Measurements from ENCODE around the gene GAB2.

GAB2 gene

GRCh38 chr11:78399136-78399535 lies 18.5 kb downstream of the GAB2 start:
- TF ChIP-seq FOXP2 (optimal IDR thresholded peaks at IDR 0.05; ENCODE audit: borderline replicate concordance, extremely low read depth, extremely low read length, insufficient read depth) (no peak), TAF1 (IDR thresholded peaks at IDR 0.05; ENCODE audit: borderline replicate concordance, insufficient read depth, low read length) (no peak), REST (IDR thresholded peaks at IDR 0.05; ENCODE audit: insufficient read depth in 1 of 2, low read depth in 2 of 2, low read length in 2 of 2) (no peak), POLR2AphosphoS5 (IDR thresholded peaks at IDR 0.05; ENCODE audit: low read depth, low read length) (no peak), SIN3A (IDR thresholded peaks at IDR 0.05; ENCODE audit: borderline replicate concordance, insufficient read depth, low read length) (no peak)

GRCh38 chr11:78398715-78399114 lies 18.9 kb downstream of the GAB2 start:
- TF ChIP-seq REST (IDR thresholded peaks at IDR 0.05; ENCODE audit: insufficient read depth in 1 of 2, low read depth in 2 of 2, low read length in 2 of 2) (no peak), FOXP2 (optimal IDR thresholded peaks at IDR 0.05; ENCODE audit: borderline replicate concordance, extremely low read depth, extremely low read length, insufficient read depth) (no peak), SIN3A (IDR thresholded peaks at IDR 0.05; ENCODE audit: borderline replicate concordance, insufficient read depth, low read length) (no peak), POLR2AphosphoS5 (IDR thresholded peaks at IDR 0.05; ENCODE audit: low read depth, low read length) (no peak), TAF1 (IDR thresholded peaks at IDR 0.05; ENCODE audit: borderline replicate concordance, insufficient read depth, low read length) (no peak)

- TF ChIP-seq POLR2AphosphoS5 (IDR thresholded peaks at IDR 0.05; ENCODE audit: low read depth, low read length) (no peak), REST (IDR thresholded peaks at IDR 0.05; ENCODE audit: insufficient read depth in 1 of 2, low read depth in 2 of 2, low read length in 2 of 2) (no peak), SIN3A (IDR thresholded peaks at IDR 0.05; ENCODE audit: borderline replicate concordance, insufficient read depth, low read length) (no peak), FOXP2 (optimal IDR thresholded peaks at IDR 0.05; ENCODE audit: borderline replicate concordance, extremely low read depth, extremely low read length, insufficient read depth) (no peak), TAF1 (IDR thresholded peaks at IDR 0.05; ENCODE audit: borderline replicate concordance, insufficient read depth, low read length) (no peak)
These were observed 20.2 kb downstream of the GAB2 start for GRCh38 chr11:78397398-78397797.

GRCh38 chr11:78395597-78395996 lies 22.0 kb downstream of the GAB2 start:
- no peak for TF ChIP-seq POLR2AphosphoS5 (IDR thresholded peaks at IDR 0.05; ENCODE audit: low read depth, low read length)
- no peak for TF ChIP-seq TAF1 (IDR thresholded peaks at IDR 0.05; ENCODE audit: borderline replicate concordance, insufficient read depth, low read length)
- no peak for TF ChIP-seq SIN3A (IDR thresholded peaks at IDR 0.05; ENCODE audit: borderline replicate concordance, insufficient read depth, low read length)

GRCh38 chr11:78392854-78393253 lies 24.8 kb downstream of the GAB2 start:
- 0 out of 4 replicates have a peak, but pooled peaks of 1 of the 2 experiments have one; percentile 36 for TF ChIP-seq REST (IDR thresholded peaks at IDR 0.05; ENCODE audit: insufficient read depth in 1 of 2, low read depth in 2 of 2, low read length in 2 of 2)
- TF ChIP-seq POLR2AphosphoS5 (IDR thresholded peaks at IDR 0.05; ENCODE audit: low read depth, low read length), result no peak
- no peak for TF ChIP-seq TAF1 (IDR thresholded peaks at IDR 0.05; ENCODE audit: borderline replicate concordance, insufficient read depth, low read length)
- no peak for TF ChIP-seq FOXP2 (optimal IDR thresholded peaks at IDR 0.05; ENCODE audit: borderline replicate concordance, extremely low read depth, extremely low read length, insufficient read depth)
- no peak for TF ChIP-seq SIN3A (IDR thresholded peaks at IDR 0.05; ENCODE audit: borderline replicate concordance, insufficient read depth, low read length)
